ENCODE measurements around the gene MS4A12.

DNA sequence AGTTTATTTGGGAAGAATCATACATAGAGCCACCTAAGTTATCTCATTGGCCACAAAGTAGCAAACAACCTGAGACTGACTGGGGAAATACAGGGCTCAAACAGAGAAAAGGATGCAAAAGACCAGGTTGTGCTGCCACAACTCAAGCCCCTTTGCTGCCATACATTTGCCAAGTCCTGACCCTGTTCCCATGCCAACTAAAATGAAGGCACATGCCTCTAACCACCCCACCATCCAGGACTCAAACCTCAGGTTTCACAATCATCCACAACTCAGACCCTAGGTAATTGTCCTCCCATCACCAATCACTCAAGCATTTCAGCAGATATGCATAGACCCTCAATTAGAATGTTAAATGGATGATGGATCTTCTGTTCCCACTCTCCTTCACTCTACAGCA is 38.4 kb upstream of the MS4A12 start:
- no peak for TF ChIP-seq FOXM1 (IDR thresholded peaks at IDR 0.05; ENCODE audit: borderline replicate concordance)
- no peak for TF ChIP-seq FOXK2 (IDR thresholded peaks at IDR 0.05)
- no peak for TF ChIP-seq TARDBP (IDR thresholded peaks at IDR 0.05)
- TF ChIP-seq LEF1 (IDR thresholded peaks at IDR 0.05; ENCODE audit: borderline replicate concordance), result no peak
- no peak for TF ChIP-seq NFRKB (IDR thresholded peaks at IDR 0.05)
- TF ChIP-seq SP1 (IDR thresholded peaks at IDR 0.05), result no peak
- TF ChIP-seq FOXA1 (IDR thresholded peaks at IDR 0.05), result no peak
